Right cardiac atrium (tissue), 5 donors: ENCODE measurements around the gene UBE2L5. TPM values are rescaled to one million over a fixed set of nuclear protein-coding genes. Genes with fewer than 3 reads are reported as not detected.
"Not testable (repeated sequence)": the region's sequence is repeated elsewhere in the genome, so short reads cannot be mapped to it uniquely, and the experiment has no call there.

ENCODE experiments used
- ATAC-seq, 2 donors: fragments of 200-7000 bp; cut with Tn5 transposase; one replicate each; pipeline versions ENCODE4 v1.8.0 to v1.9.1; 2020; ENCODE audit warnings: moderate library complexity in 2 of 2, mild to moderate bottlenecking in 1 of 2
- DNase-seq, 3 donors: peaks; one replicate each; pipeline ENCODE4 v3.0.0-alpha.2; 2020
- H3K27ac ChIP-seq: one replicate; pipeline ENCODE4 v1.5.1; 2013; ENCODE audit warnings: mild to moderate bottlenecking, low read length, control low read depth, moderate library complexity
- H3K27me3 ChIP-seq: one replicate; pipeline ENCODE4 v1.6.1; 2013; ENCODE audit not compliant: control insufficient read depth, insufficient read depth
- H3K4me1 ChIP-seq: one replicate; pipeline ENCODE4 v1.6.1; 2013; ENCODE audit warnings: low read length; ENCODE audit not compliant: control insufficient read depth, insufficient read depth
- H3K4me3 ChIP-seq: one replicate; pipeline ENCODE4 v1.5.1; 2013; ENCODE audit warnings: low read length, control low read depth
- H3K9me3 ChIP-seq: one replicate; pipeline ENCODE4 v1.6.1; 2013; ENCODE audit warnings: low read length; ENCODE audit not compliant: control insufficient read depth
- WGBS: extraction: QIAGEN DNeasy Blood & Tissue Kit; methylation state at CpG from one replicate; pipeline ENCODE4 v1.1.7; 2013; 5-methylcytosine and 5-hydroxymethylcytosine counted together
- intact Hi-C, 4 donors: fragments of 100-400 bp; cut with DNase I; formaldehyde crosslinking; loops; one replicate each; pipeline versions ENCODE4 v1.11.0 to v1.14.0; 2022 to 2023
- polyA plus RNA-seq: library from polyadenylated mRNA; stranded (reverse); fragments of 200-250 nt; gene quantifications from one replicate; pipeline ENCODE4 v1.2.3, GENCODE V29; 2013
- total RNA-seq, 4 donors: library from RNA; stranded (reverse); fragmentation: NEBNext Ultra II Directional; extraction: Animal tissue kit (Norgen Biotek cat#: 25700); gene quantifications; one replicate each; pipeline ENCODE4 v1.2.1, GENCODE V29; 2021
- donor health status: healthy with polysubstance abuse.
- donor health status: DM: no; HTN: yes; CAD: no.
- donor health status: DM: no; HTN: no; CAD: no.
- donor health status: DM: no; HTN: yes; CAD: no; lungs with severe emphysema.
- donor health status: DM: yes; HTN: yes; CAD: no.

UBE2L5 gene
- total and polyA plus RNA-seq, 5 donors: not detected

- WGBS: 66% methylated on average over 5 of the region's 5 CpGs
- Histone ChIP-seq H3K4me1 (peaks cover 3% of the 10 kb centered on the region), H3K27ac (no peak overlapping the region), H3K27me3 (no peaks in the 10 kb centered on the region), H3K4me3 (no peak overlapping the region), H3K9me3 (no peaks in the 10 kb centered on the region)
- ATAC-seq (no peak), DNase-seq (no peak)
- intact Hi-C loops: loop anchor here in 1 of 4 donors (10.0 kb wide), 1 partner anchor 308 kb away; no protein-coding TSS in a partner anchor
Measured at GRCh38 chr13:30442926-30443325, 20.6 kb downstream of the UBE2L5 start.

GRCh38 chr13:30443491-30443890 lies 21.2 kb downstream of the UBE2L5 start:
- H3K4me1 ChIP-seq, H3K9me3 ChIP-seq, H3K4me3 ChIP-seq, DNase-seq, H3K27me3 ChIP-seq, ATAC-seq, H3K27ac ChIP-seq: not testable (repeated sequence)
- intact Hi-C loops: loop anchor here in 1 of 4 donors (10.0 kb wide), 1 partner anchor 309 kb away; no protein-coding TSS in a partner anchor
- 96% methylated on average over 3 of the region's 3 CpGs for WGBS

- H3K4me1 ChIP-seq: peaks cover 3% of the 10 kb centered on the region
- 96% methylated on average over 12 of the region's 12 CpGs for WGBS
- no peak for DNase-seq
- intact Hi-C loops: loop anchor here in 1 of 4 donors (10.0 kb wide), 1 partner anchor 309 kb away; no protein-coding TSS in a partner anchor
- no peaks in the 10 kb centered on the region for H3K9me3 ChIP-seq
- H3K27me3 ChIP-seq: no peaks in the 10 kb centered on the region
- H3K4me3 ChIP-seq: no peak overlapping the region
- H3K27ac ChIP-seq: no peak overlapping the region
- ATAC-seq: no peak
Measured at GRCh38 chr13:30443957-30444404, 21.7 kb downstream of the UBE2L5 start.

- 31% methylated on average over 7 of the region's 7 CpGs for WGBS
- H3K4me3 ChIP-seq: peak overlapping the region; percentile 11
- H3K27me3 ChIP-seq: no peaks in the 10 kb centered on the region
- DNase-seq (no peak), ATAC-seq (no peak)
- H3K4me1 ChIP-seq: peaks cover 3% of the 10 kb centered on the region
- peak overlapping the region; percentile 42 for H3K27ac ChIP-seq
- no peaks in the 10 kb centered on the region for H3K9me3 ChIP-seq
- intact Hi-C loops: loop anchor here in 1 of 4 donors (10.0 kb wide), 1 partner anchor 311 kb away; no protein-coding TSS in a partner anchor
Measured at GRCh38 chr13:30446126-30446500, 23.8 kb downstream of the UBE2L5 start.

GRCh38 chr13:30448441-30448840 lies 26.1 kb downstream of the UBE2L5 start:
- ATAC-seq (no peak), DNase-seq (no peak)
- WGBS: 96% methylated on average over 4 of the region's 4 CpGs
- no peak overlapping the region for H3K27ac ChIP-seq
- no peaks in the 10 kb centered on the region for H3K27me3 ChIP-seq
- intact Hi-C loops: loop anchor here in 1 of 4 donors (10.0 kb wide), 1 partner anchor 314 kb away; no protein-coding TSS in a partner anchor
- H3K9me3 ChIP-seq: no peaks in the 10 kb centered on the region
- peaks cover 3% of the 10 kb centered on the region for H3K4me1 ChIP-seq
- no peak overlapping the region for H3K4me3 ChIP-seq

GRCh38 chr13:30450066-30450465 lies 27.8 kb downstream of the UBE2L5 start:
- ATAC-seq: no peak
- intact Hi-C loops: loop anchor here in 1 of 4 donors (10.0 kb wide), 1 partner anchor 315 kb away; no protein-coding TSS in a partner anchor
- Histone ChIP-seq H3K4me3 (no peak overlapping the region), H3K9me3 (no peaks in the 10 kb centered on the region), H3K4me1 (peaks cover 3% of the 10 kb centered on the region), H3K27ac (no peak overlapping the region), H3K27me3 (no peaks in the 10 kb centered on the region)
- no peak for DNase-seq
- WGBS: 99% methylated on average over 2 of the region's 2 CpGs

- H3K27me3 ChIP-seq, ATAC-seq, H3K9me3 ChIP-seq, DNase-seq, H3K4me1 ChIP-seq, H3K27ac ChIP-seq, H3K4me3 ChIP-seq: not testable (repeated sequence)
- intact Hi-C loops: loop anchor here in 1 of 4 donors (10.0 kb wide), 1 partner anchor 317 kb away; no protein-coding TSS in a partner anchor
- 95% methylated on average over 12 of the region's 12 CpGs for WGBS
Measured at GRCh38 chr13:30451476-30451875, 29.2 kb downstream of the UBE2L5 start.

- no peak for DNase-seq
- H3K9me3 ChIP-seq: no peaks in the 10 kb centered on the region
- 89% methylated on average over 4 of the region's 4 CpGs for WGBS
- no peak for ATAC-seq
- no peaks in the 10 kb centered on the region for H3K27me3 ChIP-seq
- H3K27ac ChIP-seq: no peak overlapping the region
- intact Hi-C loops: loop anchor here in 1 of 4 donors (10.0 kb wide), 1 partner anchor 319 kb away; no protein-coding TSS in a partner anchor
- H3K4me1 ChIP-seq: no peaks in the 10 kb centered on the region
- no peak overlapping the region for H3K4me3 ChIP-seq
Measured at GRCh38 chr13:30453727-30454126, 31.4 kb downstream of the UBE2L5 start.

GRCh38 chr13:30454991-30455390 lies 32.7 kb downstream of the UBE2L5 start:
- intact Hi-C loops: loop anchor here in 1 of 4 donors (10.0 kb wide), 1 partner anchor 320 kb away; no protein-coding TSS in a partner anchor
- ATAC-seq (peak in 1 of 2 donors; percentile 19), DNase-seq (peak in 1 of 3 donors; percentile 12)
- 83% methylated on average over 2 of the region's 2 CpGs for WGBS
- Histone ChIP-seq H3K27ac (no peak overlapping the region), H3K4me3 (no peak overlapping the region), H3K27me3 (no peaks in the 10 kb centered on the region), H3K4me1 (no peaks in the 10 kb centered on the region), H3K9me3 (no peaks in the 10 kb centered on the region)

- no peak overlapping the region for H3K27ac ChIP-seq
- intact Hi-C loops: loop anchor here in 1 of 4 donors (10.0 kb wide), 1 partner anchor 321 kb away; no protein-coding TSS in a partner anchor
- 44% methylated on average over 3 of the region's 3 CpGs for WGBS
Measured at GRCh38 chr13:30456290-30456689, 34.0 kb downstream of the UBE2L5 start.

GRCh38 chr13:30457306-30457891 lies 35.1 kb downstream of the UBE2L5 start:
- no peak for DNase-seq
- Histone ChIP-seq H3K4me3 (no peak overlapping the region), H3K4me1 (no peaks in the 10 kb centered on the region), H3K27ac (no peak overlapping the region), H3K9me3 (no peaks in the 10 kb centered on the region), H3K27me3 (no peaks in the 10 kb centered on the region)
- intact Hi-C loops: loop anchor here in 1 of 4 donors (10.0 kb wide), 1 partner anchor 323 kb away; no protein-coding TSS in a partner anchor
- ATAC-seq: no peak
- 80% methylated on average over 3 of the region's 3 CpGs for WGBS

More at GRCh38 chr13:30456290-30456689, 34.0 kb downstream of the UBE2L5 start:
- Histone ChIP-seq H3K9me3 (no peaks in the 10 kb centered on the region), H3K27me3 (no peaks in the 10 kb centered on the region), H3K4me3 (no peak overlapping the region), H3K4me1 (no peaks in the 10 kb centered on the region)
- no peak for DNase-seq
- ATAC-seq: peak in 1 of 2 donors; percentile 54
